H1 (cell line): ENCODE data around the gene FBXO45. TPM values are rescaled to one million over a fixed set of nuclear protein-coding genes. Genes with fewer than 3 reads are reported as not detected.

Source experiments
- CTCF ChIA-PET: fragments of 300-600 bp; sonication (Branson Sonifier 250); formaldehyde crosslinking; loops from one replicate; lab custom pipeline; 2021; ENCODE audit not compliant: partially characterized antibody; lab: Charles Lee
- POLR2A ChIA-PET: fragments of 300-600 bp; sonication (Branson Sonifier 250); formaldehyde crosslinking; loops from one replicate; lab custom pipeline; 2021; ENCODE audit warnings: inconsistent platforms; ENCODE audit not compliant: partially characterized antibody; lab: Charles Lee
- DNase-seq, 2 experiments: peaks; one replicate each; pipeline versions ENCODE4 v3.0.0 to v3.0.0-alpha.2; 2010 to 2022; ENCODE audit warnings: low spot score in 2 of 2, low read depth in 1 of 2, mixed read lengths in 1 of 2
- FAIRE-seq: peaks from 2 replicates; lab custom pipeline; 2011; peaks lifted over from hg19 to GRCh38; lab: Jason Lieb, UNC
- H2AFZ ChIP-seq: 2 replicates; pipeline ENCODE4 v1.8.1; 2012; ENCODE audit warnings: low read length, inconsistent platforms
- H2AK5ac ChIP-seq: 2 replicates; pipeline ENCODE4 v1.6.1; 2013; ENCODE audit warnings: low read depth, low read length
- H2BK120ac ChIP-seq: replicated peaks from 2 replicates; pipeline ENCODE3; 2013; ENCODE audit warnings: low read depth, low read length, inconsistent platforms
- H2BK12ac ChIP-seq: 2 replicates; pipeline ENCODE4 v1.6.1; 2013; ENCODE audit warnings: low read depth, low read length
- H2BK15ac ChIP-seq: 2 replicates; pipeline ENCODE4 v1.6.1; 2013; ENCODE audit warnings: low read length
- H2BK20ac ChIP-seq: 2 replicates; pipeline ENCODE4 v1.6.1; 2013; ENCODE audit warnings: low read length
- H2BK5ac ChIP-seq: 2 replicates; pipeline ENCODE4 v1.6.1; 2013; ENCODE audit warnings: low read depth, low read length
- H3K14ac ChIP-seq: 2 replicates; pipeline ENCODE4 v1.6.1; 2013; ENCODE audit warnings: inconsistent platforms; ENCODE audit not compliant: insufficient read length
- H3K18ac ChIP-seq: 2 replicates; pipeline ENCODE4 v1.6.1; 2013; ENCODE audit warnings: low read length; ENCODE audit errors: extremely low read depth
- H3K23ac ChIP-seq: 2 replicates; pipeline ENCODE4 v1.6.1; 2013; ENCODE audit warnings: inconsistent platforms; ENCODE audit not compliant: insufficient read length
- H3K23me2 ChIP-seq: 2 replicates; pipeline ENCODE4 v1.6.1; 2013; ENCODE audit warnings: low read depth, low read length
- H3K27ac ChIP-seq: 2 replicates; pipeline ENCODE4 v1.6.1; 2011; ENCODE audit warnings: low read depth, low read length, inconsistent platforms
- H3K27me3 ChIP-seq, 4 experiments: replicated peaks in 1 of 4; 1 replicate in 1 of 4; 2 replicates in 3 of 4; pipeline versions ENCODE4 v1.6.1 to v1.8.1; 2011 to 2013; ENCODE audit warnings: low read length in 3 of 4, mild to moderate bottlenecking in 3 of 4, inconsistent platforms in 2 of 4, mixed read lengths in 2 of 4, moderate library complexity in 1 of 4; ENCODE audit not compliant: control insufficient read depth in 3 of 4, insufficient read depth in 3 of 4; ENCODE audit errors: extremely low read depth in 1 of 4
- H3K36me3 ChIP-seq, 4 experiments: 2 replicates each; pipeline versions ENCODE4 v1.6.1 to v1.8.1; 2011 to 2013; ENCODE audit warnings: mild to moderate bottlenecking in 4 of 4, low read length in 3 of 4, moderate library complexity in 2 of 4, control low read depth in 1 of 4, inconsistent platforms in 1 of 4; ENCODE audit not compliant: insufficient read depth in 4 of 4, control insufficient read depth in 2 of 4
- H3K4ac ChIP-seq: replicated peaks from 2 replicates; pipeline ENCODE3; 2013; ENCODE audit warnings: low read length, low read depth, mixed read lengths, inconsistent platforms; ENCODE audit not compliant: insufficient read length
- H3K4me1 ChIP-seq, 4 experiments: replicated peaks in 1 of 4; 1 replicate in 1 of 4; 2 replicates in 3 of 4; pipeline versions ENCODE4 v1.6.1 to v1.8.1; 2011 to 2013; ENCODE audit warnings: low read length in 3 of 4, inconsistent platforms in 2 of 4, mixed read lengths in 1 of 4; ENCODE audit not compliant: insufficient read depth in 4 of 4, control insufficient read depth in 3 of 4
- H3K4me2 ChIP-seq, 2 experiments: 2 replicates each; pipeline versions ENCODE4 v1.6.1 to v1.8.1; 2011 to 2013; ENCODE audit warnings: low read depth in 2 of 2, low read length in 2 of 2, control low read depth in 1 of 2, inconsistent platforms in 1 of 2, mild to moderate bottlenecking in 1 of 2; ENCODE audit not compliant: insufficient read depth in 1 of 2
- H3K4me3 ChIP-seq, 4 experiments: fragments of 200-600, 300-600 bp in 1 of 4; sonication (generic), shearing (Covaris generic), sonication (Bioruptor Twin) in 1 of 4; 2 replicates each; pipeline versions ENCODE4 v1.5.1 to v1.8.1; 2011 to 2016; ENCODE audit warnings: low read length in 4 of 4, low read depth in 3 of 4, control low read depth in 2 of 4, inconsistent platforms in 2 of 4, mild to moderate bottlenecking in 2 of 4, mixed read lengths in 1 of 4, moderate library complexity in 1 of 4; ENCODE audit not compliant: insufficient read depth in 2 of 4; ENCODE audit errors: extremely low read depth in 1 of 4
- H3K56ac ChIP-seq: replicated peaks from 2 replicates; pipeline ENCODE3; 2013; ENCODE audit warnings: low read depth, mild to moderate bottlenecking, mixed read lengths, low read length, inconsistent platforms; ENCODE audit not compliant: insufficient read length
- H3K79me1 ChIP-seq: 2 replicates; pipeline ENCODE4 v1.6.1; 2013; ENCODE audit warnings: low read depth, low read length, control low read depth
- H3K79me2 ChIP-seq, 2 experiments: 2 replicates each; pipeline versions ENCODE4 v1.6.1 to v1.8.1; 2012 to 2013; ENCODE audit warnings: low read length in 2 of 2, mild to moderate bottlenecking in 2 of 2, inconsistent platforms in 1 of 2; ENCODE audit not compliant: insufficient read depth in 2 of 2, control insufficient read depth in 1 of 2
- H3K9ac ChIP-seq, 4 experiments: replicated peaks in 1 of 4; 1 replicate in 1 of 4; 2 replicates in 3 of 4; pipeline versions ENCODE4 v1.6.1 to v1.8.1; 2011 to 2013; ENCODE audit warnings: low read depth in 3 of 4, low read length in 3 of 4, control low read depth in 2 of 4, mild to moderate bottlenecking in 2 of 4, moderate library complexity in 2 of 4, inconsistent platforms in 1 of 4; ENCODE audit errors: extremely low read depth in 1 of 4
- H3K9me3 ChIP-seq, 2 experiments: 2 replicates each; pipeline versions ENCODE4 v1.6.1 to v1.8.1; 2012 to 2013; ENCODE audit warnings: mild to moderate bottlenecking in 2 of 2, moderate library complexity in 2 of 2, control low read depth in 1 of 2, inconsistent platforms in 1 of 2, low read depth in 1 of 2, low read length in 1 of 2, mixed read lengths in 1 of 2; ENCODE audit not compliant: insufficient read depth in 2 of 2
- H4K20me1 ChIP-seq, 2 experiments: replicated peaks in 1 of 2; 2 replicates each; pipeline versions ENCODE3 to v1.8.1; 2011 to 2013; ENCODE audit warnings: inconsistent platforms in 2 of 2, low read length in 2 of 2, mild to moderate bottlenecking in 1 of 2; ENCODE audit not compliant: insufficient read depth in 2 of 2, control insufficient read depth in 1 of 2
- H4K5ac ChIP-seq: 2 replicates; pipeline ENCODE4 v1.6.1; 2013; ENCODE audit warnings: low read length, low read depth, mixed read lengths, inconsistent platforms; ENCODE audit not compliant: insufficient read length
- H4K8ac ChIP-seq: 2 replicates; pipeline ENCODE4 v1.8.0; 2013; ENCODE audit warnings: mild to moderate bottlenecking, moderate library complexity, low read length, inconsistent platforms; ENCODE audit not compliant: insufficient read depth; ENCODE audit errors: extremely low read depth
- H4K91ac ChIP-seq: replicated peaks from 2 replicates; pipeline ENCODE3; 2013; ENCODE audit warnings: low read length, mixed read lengths, inconsistent platforms; ENCODE audit not compliant: insufficient read length
- BRCA1 ChIP-seq: IDR thresholded peaks from 2 replicates; pipeline ENCODE4 v1.6.1; 2012; ENCODE audit warnings: low read depth, low read length, improper control_type of control experiment
- CBX5 ChIP-seq: fragments of 300-800, 300-1000 bp; sonication (generic); IDR thresholded peaks from 2 replicates; pipeline ENCODE4 v1.7.1; 2016; ENCODE audit warnings: antibody characterized with exemption, low read length, low read depth
- EP300 ChIP-seq, 2 experiments: IDR thresholded peaks; 1 replicate in 1 of 2; 2 replicates in 1 of 2; pipeline ENCODE4 v1.6.1; 2011 to 2012; ENCODE audit warnings: low read depth in 2 of 2, low read length in 2 of 2, mild to moderate bottlenecking in 2 of 2, borderline replicate concordance in 1 of 2, inconsistent platforms in 1 of 2, moderate library complexity in 1 of 2
- JUND ChIP-seq: IDR thresholded peaks from 2 replicates; pipeline ENCODE4 v1.6.1; 2011; ENCODE audit warnings: mild to moderate bottlenecking, improper control_type of control experiment, low read length
- KDM4A ChIP-seq: IDR thresholded peaks from one replicate; pipeline ENCODE4 v1.7.1; 2012; ENCODE audit warnings: low read depth, mild to moderate bottlenecking, moderate library complexity, low read length, inconsistent platforms; ENCODE audit not compliant: severe bottlenecking
- NANOG ChIP-seq: IDR thresholded peaks from 2 replicates; pipeline ENCODE4 v1.6.1; 2011; ENCODE audit warnings: low read length, low read depth, mild to moderate bottlenecking, inconsistent platforms; ENCODE audit not compliant: insufficient read depth, poor library complexity, severe bottlenecking
- RFX5 ChIP-seq: IDR thresholded peaks from 2 replicates; pipeline ENCODE4 v1.6.1; 2011; ENCODE audit warnings: low read depth, low read length, improper control_type of control experiment, borderline replicate concordance
- SIN3A ChIP-seq, 2 experiments: IDR thresholded peaks in 1 of 2; conservative IDR thresholded peaks in 1 of 2; 2 replicates each; pipeline ENCODE4 v1.6.1; 2011 to 2012; ENCODE audit warnings: low read length in 2 of 2, improper control_type of control experiment in 1 of 2, low read depth in 1 of 2, mild to moderate bottlenecking in 1 of 2
- SIRT6 ChIP-seq: IDR thresholded peaks from one replicate; pipeline ENCODE4 v1.7.1; 2012; ENCODE audit warnings: low read length, inconsistent platforms
- TBP ChIP-seq: IDR thresholded peaks from 2 replicates; pipeline ENCODE4 v1.6.1; 2011; ENCODE audit warnings: low read depth, low read length, improper control_type of control experiment
- TCF12 ChIP-seq: IDR thresholded peaks from 2 replicates; pipeline ENCODE4 v1.6.1; 2011; ENCODE audit warnings: low read depth, mild to moderate bottlenecking, low read length
- YY1 ChIP-seq: IDR thresholded peaks from 2 replicates; pipeline ENCODE4 v1.6.1; 2011; ENCODE audit warnings: low read depth, mild to moderate bottlenecking, low read length
- WGBS, 2 experiments: shearing (Covaris generic) in 1 of 2; methylation state at CpG; one replicate each; pipeline versions ENCODE4 v1.1.6 to v1.1.7; 2013 to 2015; ENCODE audit warnings: low lambda C conversion rate in 2 of 2, mixed read lengths in 2 of 2, inconsistent platforms in 1 of 2, low coverage in 1 of 2, missing lambda C conversion rate in 1 of 2; ENCODE audit not compliant: insufficient replicate concordance in 2 of 2, insufficient coverage in 1 of 2, insufficient read length in 1 of 2; ENCODE audit errors: extremely low coverage in 1 of 2, missing lambda C conversion rate in 1 of 2; 5-methylcytosine and 5-hydroxymethylcytosine counted together
- polyA plus RNA-seq, 7 experiments: library from polyadenylated mRNA; depleted of rRNA in 3 of 7; stranded (reverse) in 5 of 7; unstranded in 2 of 7; fragments of >200 nt in 5 of 7; fragments of 200-250 nt in 2 of 7; gene quantifications; 1 replicate in 5 of 7; 2 replicates in 1 of 7; 4 replicates in 1 of 7; pipeline versions ENCODE4 v1.2.1 to v1.2.3, GENCODE V29; 2011 to 2013; ENCODE audit warnings: missing spikeins in 2 of 7, mixed read lengths in 2 of 7
- total RNA-seq: library from RNA; stranded (reverse); fragmentation: NEBNext Ultra II Directional; extraction: Animal tissue kit (Norgen Biotek cat#: 25700); gene quantifications from 2 replicates; pipeline ENCODE4 v1.2.1, GENCODE V29; 2021

FBXO45 gene
- total and polyA plus RNA-seq, 2 of the 8 experiments (the other 6 are each of a cell fraction or from before 2014, with no cell fraction given), result 5.2 to 19.4 TPM

GRCh38 chr3:196528639-196529233 lies 39.7 kb upstream of the FBXO45 start:
- no peak overlapping the region for H2BK15ac ChIP-seq
- H3K4me3 ChIP-seq, result peak overlapping the region; percentile 50 to 65 (median 54)
- H2BK20ac ChIP-seq, result 0 out of 2 replicates have a peak overlapping the region, but pooled peaks have one; percentile 32
- peak overlapping the region; percentile 87 for H4K5ac ChIP-seq
- peak overlapping the region; percentile 88; the same call in 1 of the 2 replicates for H2BK5ac ChIP-seq
- H2BK120ac ChIP-seq, result peak overlapping the region; percentile 78
- H3K9ac ChIP-seq, result peak overlapping the region in 3 of 4 experiments; percentile 29 to 58 (median 58); a peak in 5 of 7 replicates
- H3K79me2 ChIP-seq, result no peaks in the 10 kb centered on the region
- H3K9me3 ChIP-seq, result peaks cover 3 to 5% of the 10 kb centered on the region in 2 experiments; a peak in 2 of 4 replicates
- H4K20me1 ChIP-seq, result no peaks in the 10 kb centered on the region
- H2AK5ac ChIP-seq, result no peak overlapping the region
- H3K4me2 ChIP-seq, result peak overlapping the region; percentile 54 to 96
- ChIA-PET CTCF (interaction anchor here (0.6 to 2.0 kb wide), 30 partner anchors 9 to 512 kb away, joined by 3 to 20 read pairs (median 3); partner anchors contain the start of gene FBXO45), POLR2A (interaction anchor here (1.2 to 1.4 kb wide), 3 partner anchors 9 to 40 kb away, joined by 3 to 4 read pairs (median 3); partner anchors contain the start of genes FBXO45 and WDR53)
- H3K27me3 ChIP-seq, result no peaks in the 10 kb centered on the region
- DNase-seq (peak; percentile 17 to 98), FAIRE-seq (no peak)
- H3K79me1 ChIP-seq, result no peaks in the 10 kb centered on the region
- no peak overlapping the region for H3K27ac ChIP-seq
- H2AFZ ChIP-seq, result peak overlapping the region; percentile 97
- 11% methylated on average over 48 of the region's 52 CpGs; no CpG with 5 or more reads in 1 of the 2 experiments for WGBS, 2 experiments
- H4K8ac ChIP-seq, result peak overlapping the region; percentile 95
- no peak overlapping the region for H3K14ac ChIP-seq
- peak overlapping the region; percentile 53 for H3K4ac ChIP-seq
- H3K56ac ChIP-seq, result peak overlapping the region; percentile 16
- peaks cover 2% of the 10 kb centered on the region; the same call in 1 of the 2 replicates for H3K23me2 ChIP-seq
- no peaks in the 10 kb centered on the region for H3K36me3 ChIP-seq
- H3K18ac ChIP-seq, result peak overlapping the region; percentile 91
- H3K23ac ChIP-seq, result no peak overlapping the region
- peak overlapping the region; percentile 98 for H2BK12ac ChIP-seq
- peak overlapping the region; percentile 93 for H4K91ac ChIP-seq
- H3K4me1 ChIP-seq, result peaks cover 0 to 6% (median 3%) of the 10 kb centered on the region in 4 experiments; a peak in 3 of 7 replicates
- TF ChIP-seq JUND (no peak), SIN3A (conservative IDR thresholded peaks at IDR 0.05 in 1 of 2, IDR thresholded peaks at IDR 0.05 in 1 of 2; ENCODE audit: low read depth in 1 of 2, low read length in 2 of 2) (no peak), RFX5 (no peak), EP300 (IDR thresholded peaks at IDR 0.05; ENCODE audit: borderline replicate concordance in 1 of 2, low read depth in 2 of 2, low read length in 2 of 2) (peak in 1 of 2 experiments; percentile 37; a peak in 1 of 3 replicates), NANOG (no peak), YY1 (peak; percentile 84), TCF12 (no peak), TBP (no peak; the same call in 1 of the 2 replicates), SIRT6 (no peak), KDM4A (peak; percentile 52), BRCA1 (no peak), CBX5 (no peak)
